Head of caudate nucleus (tissue), 42 donors: ENCODE data around the gene CRLF2.
"Not testable (repeated sequence)": the region's sequence is repeated elsewhere in the genome, so short reads cannot be mapped to it uniquely, and the experiment has no call there.

Experiments used
- DNase-seq, 42 donors: peaks; one replicate each; pipeline versions ENCODE4 v3.0.0 to v3.0.0-alpha.2; 2020 to 2021; ENCODE audit warnings: mixed read lengths in 7 of 42
- intact Hi-C: fragments of 100-400 bp; cut with DNase I; formaldehyde crosslinking; loops from one replicate; pipeline ENCODE4 v1.15.0; 2022

CRLF2 gene

GRCh38 chrX:1212532-1212931 is at the start of gene CRLF2:
Gene CRLF2 (minus strand): TSS chrX:1212649. CDS start chrX:1212634, 15 bp downstream.
- DNase-seq = peak in 1 of 42 donors; percentile 20
- intact Hi-C loops = no loop called here

- DNase-seq, intact Hi-C loops: not testable (repeated sequence)
Observed at GRCh38 chrX:1261771-1262170, 49.3 kb upstream of the CRLF2 start.

GRCh38 chrX:1261285-1261684 is 48.8 kb upstream of the CRLF2 start:
- intact Hi-C loops = no loop called here
- no peak for DNase-seq

- intact Hi-C loops = no loop called here
- no peak for DNase-seq
Observed at GRCh38 chrX:1252861-1253260, 40.4 kb upstream of the CRLF2 start.

- intact Hi-C loops = no loop called here
- DNase-seq = peak in 33 of 42 donors; percentile 13 to 69 (median 37)
Observed at GRCh38 chrX:1249101-1249887, 36.8 kb upstream of the CRLF2 start.

GRCh38 chrX:1248331-1249061 is 36.0 kb upstream of the CRLF2 start:
- DNase-seq = peak in 5 of 42 donors; percentile 10 to 42 (median 17)
- intact Hi-C loops = no loop called here

GRCh38 chrX:1246816-1247215 is 34.4 kb upstream of the CRLF2 start:
- intact Hi-C loops = no loop called here
- peak in 32 of 42 donors; percentile 11 to 75 (median 52) for DNase-seq

- no peak for DNase-seq
- intact Hi-C loops = no loop called here
Observed at GRCh38 chrX:1244164-1245076, 32.0 kb upstream of the CRLF2 start.

- peak in 2 of 42 donors; percentile 31 to 36 for DNase-seq
- intact Hi-C loops = no loop called here
Observed at GRCh38 chrX:1242891-1243402, 30.5 kb upstream of the CRLF2 start.

GRCh38 chrX:1240551-1240950 is 28.1 kb upstream of the CRLF2 start:
- intact Hi-C loops = not testable (repeated sequence)
- peak in 1 of 42 donors; percentile 7 for DNase-seq

- DNase-seq = peak in 36 of 42 donors; percentile 12 to 79 (median 42)
- intact Hi-C loops = no loop called here
Observed at GRCh38 chrX:1239681-1240142, 27.3 kb upstream of the CRLF2 start.

GRCh38 chrX:1231850-1232465 is 19.5 kb upstream of the CRLF2 start:
- peak in 1 of 42 donors; percentile 17 for DNase-seq
- intact Hi-C loops = no loop called here

GRCh38 chrX:1228101-1228500 is 15.7 kb upstream of the CRLF2 start:
- intact Hi-C loops = not testable (repeated sequence)
- DNase-seq = peak in 1 of 42 donors; percentile 31

- DNase-seq = peak in 1 of 42 donors; percentile 1
Observed at GRCh38 chrX:1226249-1226648, 13.8 kb upstream of the CRLF2 start.

GRCh38 chrX:1224954-1225353 is 12.5 kb upstream of the CRLF2 start:
- peak in 1 of 42 donors; percentile 18 for DNase-seq

More at GRCh38 chrX:1226249-1226648, 13.8 kb upstream of the CRLF2 start:
- intact Hi-C loops = no loop called here

GRCh38 chrX:1223242-1223600 is 10.8 kb upstream of the CRLF2 start:
- intact Hi-C loops = no loop called here
- peak in 1 of 42 donors; percentile 6 for DNase-seq

More at GRCh38 chrX:1224954-1225353, 12.5 kb upstream of the CRLF2 start:
- intact Hi-C loops = no loop called here

GRCh38 chrX:1222531-1223241 is 10.2 kb upstream of the CRLF2 start:
- peak in 1 of 42 donors; percentile 12 for DNase-seq
- intact Hi-C loops = no loop called here
